ENCODE measurements around the gene GASK1A. TPM values are rescaled to one million over a fixed set of nuclear protein-coding genes. Genes with fewer than 3 reads are reported as not detected.

GASK1A gene
- total RNA-seq, 1 experiment from 2014 or later = 0.18 TPM

DNA sequence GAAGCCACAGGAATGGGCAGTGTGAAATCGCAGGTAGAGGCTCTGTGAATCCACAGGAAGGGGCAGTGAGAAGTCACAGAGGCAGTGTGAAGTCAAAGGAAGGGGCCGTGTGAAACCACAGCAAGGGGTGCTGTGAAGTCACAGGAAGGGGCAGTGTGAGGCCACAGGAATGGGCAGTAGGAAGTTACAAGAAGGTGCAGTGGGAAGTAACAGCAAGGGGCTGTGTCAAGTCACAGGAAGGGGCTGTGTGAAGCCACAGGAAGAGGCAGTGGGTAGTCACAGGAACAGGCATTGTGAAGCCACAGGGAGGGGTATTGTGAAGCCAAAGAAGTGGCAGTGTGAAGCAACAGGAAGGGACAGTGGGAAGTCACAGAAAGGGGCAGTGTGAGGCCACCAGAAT lies 34.1 kb downstream of the GASK1A start:
- no peak for DNase-seq (ENCODE audit: low spot score)

- no peak for DNase-seq (ENCODE audit: low spot score)
These were observed 34.6 kb downstream of the GASK1A start for GRCh38 chr3:43013743-43014155.

GRCh38 chr3:43014241-43014640 lies 35.1 kb downstream of the GASK1A start:
- no peak for DNase-seq (ENCODE audit: low spot score)

DNA sequence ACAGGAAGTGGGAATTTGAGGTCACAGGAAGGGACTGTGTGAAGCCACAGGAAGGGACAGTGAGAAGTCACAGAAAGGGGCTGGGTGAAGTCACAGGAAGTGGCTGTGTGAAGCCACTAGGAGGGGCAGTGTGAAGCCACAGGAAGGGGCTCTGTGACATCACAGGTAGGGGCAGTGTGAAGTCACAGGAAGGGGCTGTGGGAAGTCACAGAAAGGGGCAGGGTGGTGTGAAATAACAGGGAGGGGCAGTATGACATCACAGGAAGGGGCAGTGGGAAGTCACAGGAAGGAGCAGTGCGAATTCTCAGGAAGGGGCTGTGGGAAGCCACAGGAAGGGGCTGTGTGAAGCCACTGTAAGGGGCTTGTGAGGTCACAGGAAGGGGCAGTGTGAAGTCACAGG lies 35.8 kb downstream of the GASK1A start:
- DNase-seq (ENCODE audit: low spot score) = no peak

- DNase-seq (ENCODE audit: low spot score) = no peak
These were observed 36.5 kb downstream of the GASK1A start for GRCh38 chr3:43015572-43015971.

DNA sequence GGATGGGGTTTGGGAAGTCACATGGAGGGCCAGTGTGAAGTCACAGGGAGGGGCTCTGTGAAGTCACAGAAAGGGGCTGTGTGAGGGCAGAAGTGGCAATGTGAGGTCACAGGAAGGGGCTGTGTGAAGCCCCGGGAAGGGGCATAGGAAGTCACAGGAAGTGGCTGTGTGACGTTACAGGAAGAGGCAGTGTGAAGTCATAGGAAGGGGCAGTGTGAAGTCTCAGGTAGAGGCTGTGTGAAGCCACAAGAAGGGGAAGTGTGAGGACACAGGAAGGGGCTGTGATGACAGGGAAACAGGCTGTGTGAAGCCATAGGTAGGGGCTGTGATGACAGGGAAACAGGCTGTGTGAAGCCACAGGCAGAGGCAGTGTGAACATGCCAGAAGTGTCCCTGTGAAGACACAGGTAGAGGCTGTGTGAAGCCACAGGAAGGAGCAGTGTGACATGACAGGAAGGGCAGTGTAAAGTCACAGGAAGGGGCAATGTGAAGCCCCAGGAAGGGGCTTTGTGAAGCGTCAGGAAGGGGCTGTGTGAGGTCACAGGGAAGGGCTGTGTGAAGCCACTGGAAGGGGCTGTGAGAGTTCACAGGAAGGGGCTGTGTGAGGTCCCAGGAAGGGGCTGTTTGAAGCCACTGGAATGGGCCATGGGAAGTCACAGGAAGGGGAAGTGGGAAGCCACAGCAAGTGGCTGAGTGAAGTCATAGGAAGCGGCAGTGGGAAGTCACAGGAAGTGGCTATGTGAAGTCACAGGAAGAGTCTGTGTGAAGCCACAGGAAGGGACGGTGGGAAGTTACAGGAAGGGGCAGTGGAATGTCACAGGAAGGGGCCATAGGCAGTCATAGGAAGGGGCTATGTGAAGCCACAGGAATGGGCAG lies 37.1 kb downstream of the GASK1A start:
- no peak for DNase-seq (ENCODE audit: low spot score)

DNA sequence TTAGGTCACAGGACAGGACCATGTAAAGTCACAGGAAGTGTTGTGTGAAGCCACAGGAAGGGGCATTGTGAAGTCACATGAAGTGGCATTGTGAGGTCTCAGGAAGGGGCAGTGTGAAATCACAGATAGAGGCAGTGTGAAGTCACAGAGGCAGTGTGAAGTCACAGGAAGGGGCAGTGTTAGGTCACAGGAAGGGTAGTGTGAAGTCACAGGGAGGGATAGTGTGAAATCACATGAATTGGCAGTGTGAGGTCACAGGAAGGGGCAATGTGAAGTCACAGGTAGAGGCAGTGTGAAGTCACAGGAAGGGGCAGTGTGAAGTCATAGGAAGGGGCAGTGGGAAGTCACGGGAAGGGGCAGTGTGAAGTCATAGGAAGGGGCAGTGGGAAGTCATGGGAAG lies 37.9 kb downstream of the GASK1A start:
- DNase-seq (ENCODE audit: low spot score) = no peak

DNA sequence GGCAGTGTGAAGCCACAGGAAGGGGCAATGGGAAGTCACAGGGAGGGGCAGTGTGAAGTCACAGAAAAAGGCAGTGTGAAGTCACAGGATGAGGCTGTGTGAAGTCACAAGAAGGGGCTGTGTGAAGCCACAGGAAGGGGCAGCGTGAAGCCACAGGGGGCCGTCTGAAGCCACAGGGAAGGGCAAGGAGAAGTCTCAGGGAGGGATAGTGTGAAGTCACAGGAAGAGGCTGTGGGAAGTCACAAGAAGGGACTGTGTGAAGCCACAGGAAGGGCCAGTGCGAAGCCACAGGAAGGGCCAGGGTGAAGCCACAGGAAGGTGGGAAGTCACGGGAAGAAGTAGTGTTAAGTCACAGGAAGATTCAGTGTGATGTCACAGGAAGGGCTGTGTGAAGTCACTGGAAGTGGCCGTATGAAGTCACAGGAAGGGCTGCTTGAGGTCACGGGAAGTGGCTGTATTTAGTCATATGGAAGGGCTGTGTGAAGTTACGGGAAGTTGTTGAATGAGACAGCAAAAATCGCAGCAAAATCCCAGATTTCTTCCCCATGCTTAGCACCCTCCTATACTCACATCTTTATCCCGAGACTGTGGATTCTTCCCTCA lies 38.6 kb downstream of the GASK1A start:
- no peak for DNase-seq (ENCODE audit: low spot score)

GRCh38 chr3:43018246-43018645 lies 39.1 kb downstream of the GASK1A start:
- no peak for DNase-seq (ENCODE audit: low spot score)

GRCh38 chr3:43019006-43019809 lies 40.1 kb downstream of the GASK1A start:
- no peak for DNase-seq (ENCODE audit: low spot score)

GRCh38 chr3:43019826-43020225 lies 40.7 kb downstream of the GASK1A start:
- no peak for DNase-seq (ENCODE audit: low spot score)

DNA sequence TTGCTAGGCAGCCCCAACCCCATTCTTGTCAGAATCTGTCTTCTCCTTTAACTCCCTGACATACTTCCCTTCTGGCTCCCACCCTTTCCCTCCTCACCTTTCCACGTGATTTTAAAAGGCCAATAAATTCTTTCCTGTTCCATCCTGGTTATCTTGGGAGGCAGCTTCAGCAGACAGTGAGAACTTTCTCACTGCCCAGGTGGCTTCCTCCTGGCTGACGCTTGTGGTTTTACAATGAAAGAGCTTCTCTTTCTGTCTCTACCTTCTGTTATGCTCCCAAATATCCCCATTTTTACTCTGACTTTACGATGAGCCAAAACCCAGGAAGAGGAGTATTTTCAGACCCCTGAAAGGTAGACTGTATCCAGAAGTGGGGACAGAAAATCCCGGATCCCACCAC lies 42.1 kb downstream of the GASK1A start:
- no peak for DNase-seq (ENCODE audit: low spot score)

- no peak for DNase-seq (ENCODE audit: low spot score)
These were observed 43.0 kb downstream of the GASK1A start for GRCh38 chr3:43022121-43022520.

DNA sequence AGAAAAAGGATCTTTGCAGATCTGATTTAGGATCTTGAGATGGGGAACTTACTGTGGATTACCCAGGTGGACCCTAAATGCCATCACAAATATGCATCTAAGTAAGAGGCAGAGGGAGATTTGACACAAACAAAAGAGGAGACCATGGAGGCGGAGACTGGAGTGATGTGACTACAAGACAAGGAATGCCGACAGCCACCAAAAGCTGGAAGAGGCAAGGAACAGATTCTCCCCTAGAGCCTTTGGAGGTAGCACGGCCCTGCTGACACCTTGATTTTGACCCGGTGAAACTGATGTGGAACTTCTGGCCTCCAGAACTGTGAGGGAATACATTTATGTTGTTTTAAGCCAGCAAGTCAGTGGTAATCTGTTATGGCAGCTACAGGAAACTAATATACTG lies 44.0 kb downstream of the GASK1A start:
- DNase-seq (ENCODE audit: low spot score) = no peak

DNA sequence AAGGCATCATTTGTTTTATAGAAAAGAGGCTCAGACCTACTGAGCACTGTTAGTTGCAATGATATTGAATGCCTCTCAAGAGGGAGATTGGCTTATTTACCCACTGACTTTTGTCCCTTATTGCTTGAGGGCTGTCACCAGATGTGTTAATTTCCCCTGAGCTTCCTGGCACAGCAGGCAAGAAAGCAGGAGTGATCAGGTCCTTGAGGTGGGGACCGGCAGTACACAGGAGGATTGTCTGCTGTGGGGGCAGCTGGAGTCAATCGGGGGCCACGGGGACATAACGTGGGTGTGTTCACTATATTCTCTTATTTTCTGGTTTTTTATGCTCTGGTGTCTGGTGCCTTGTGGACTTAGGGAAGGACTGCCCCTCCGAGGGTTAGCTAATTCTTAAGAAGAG lies 44.6 kb downstream of the GASK1A start:
- no peak for DNase-seq (ENCODE audit: low spot score)

GRCh38 chr3:43024181-43024885 lies 45.2 kb downstream of the GASK1A start:
- no peak for DNase-seq (ENCODE audit: low spot score)

GRCh38 chr3:43025423-43025822 lies 46.3 kb downstream of the GASK1A start:
- no peak for DNase-seq (ENCODE audit: low spot score)

GRCh38 chr3:43028001-43028400 lies 48.9 kb downstream of the GASK1A start:
- DNase-seq (ENCODE audit: low spot score) = no peak

GRCh38 chr3:43028678-43029490 lies 49.8 kb downstream of the GASK1A start:
- peak; percentile 34 for DNase-seq (ENCODE audit: low spot score)

DNA sequence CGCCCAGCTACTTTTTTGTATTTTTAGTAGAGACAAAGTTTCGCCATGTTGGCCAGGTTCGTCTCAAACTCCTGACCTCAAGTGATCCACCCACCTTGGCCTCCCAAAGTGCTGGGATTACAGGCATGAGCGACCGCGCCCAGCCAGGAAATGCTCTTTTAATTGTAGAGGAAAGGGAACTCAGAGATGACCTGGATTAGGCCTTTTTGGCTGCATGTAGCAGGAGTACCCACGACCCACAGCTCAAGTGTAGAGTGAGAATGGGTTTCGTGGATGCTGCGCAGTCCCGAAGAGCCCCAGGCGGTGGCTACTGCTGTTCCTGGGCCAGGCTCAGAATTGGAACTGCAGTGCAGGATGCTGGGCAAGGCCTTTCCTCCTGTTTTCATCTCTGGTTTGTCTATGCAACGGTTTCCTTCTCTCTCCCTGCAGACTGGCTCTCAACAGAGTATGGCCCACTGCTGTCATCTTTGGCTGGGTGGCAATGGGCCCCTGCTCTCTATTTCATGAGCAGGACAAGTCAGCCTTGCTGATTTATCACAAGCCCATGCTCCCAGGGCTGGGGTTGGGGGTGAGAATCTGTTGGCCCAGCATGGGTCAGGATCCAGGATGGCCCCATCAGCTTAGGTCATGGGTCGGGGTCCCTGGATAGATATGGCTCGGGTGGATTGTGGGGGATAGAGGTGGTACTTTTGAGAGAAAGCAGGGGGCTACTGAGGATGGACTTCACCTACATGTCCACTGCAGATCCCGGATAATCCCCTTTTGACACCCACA lies 51.2 kb downstream of the GASK1A start:
- no peak for DNase-seq (ENCODE audit: low spot score)

Measured in HT-29 (cell line).